ENCODE results near the gene CMTM3.

CMTM3 gene

GRCh38 chr16:66653581-66654350 lies 49.3 kb downstream of the CMTM3 start:
- TF ChIP-seq ZFX (IDR thresholded peaks at IDR 0.05; ENCODE audit: borderline replicate concordance) (no peak), CTCF (IDR thresholded peaks at IDR 0.05) (no peak)
- H3K27ac ChIP-seq, result no peak overlapping the region

GRCh38 chr16:66656547-66656946 lies 52.0 kb downstream of the CMTM3 start:
- no peak for TF ChIP-seq ZFX (IDR thresholded peaks at IDR 0.05; ENCODE audit: borderline replicate concordance)
- no peak for TF ChIP-seq CTCF (IDR thresholded peaks at IDR 0.05)
- H3K27ac ChIP-seq, result no peak overlapping the region

GRCh38 chr16:66658143-66658859 lies 53.8 kb downstream of the CMTM3 start:
- no peak overlapping the region for H3K27ac ChIP-seq
- TF ChIP-seq ZFX (IDR thresholded peaks at IDR 0.05; ENCODE audit: borderline replicate concordance) (no peak), CTCF (IDR thresholded peaks at IDR 0.05) (no peak)

- no peak overlapping the region for H3K27ac ChIP-seq
- TF ChIP-seq CTCF (IDR thresholded peaks at IDR 0.05) (no peak), ZFX (IDR thresholded peaks at IDR 0.05; ENCODE audit: borderline replicate concordance) (no peak)
Measured at GRCh38 chr16:66658860-66659190, 54.3 kb downstream of the CMTM3 start.

GRCh38 chr16:66660422-66661209 lies 56.1 kb downstream of the CMTM3 start:
- TF ChIP-seq ZFX (IDR thresholded peaks at IDR 0.05; ENCODE audit: borderline replicate concordance), result no peak
- TF ChIP-seq CTCF (IDR thresholded peaks at IDR 0.05), result no peak
- peak overlapping the region; percentile 48 for H3K27ac ChIP-seq

- peak overlapping the region; percentile 48 for H3K27ac ChIP-seq
- TF ChIP-seq ZFX (IDR thresholded peaks at IDR 0.05; ENCODE audit: borderline replicate concordance) (no peak), CTCF (IDR thresholded peaks at IDR 0.05) (no peak)
Measured at GRCh38 chr16:66661210-66661560, 56.7 kb downstream of the CMTM3 start.

GRCh38 chr16:66661671-66662346 lies 57.3 kb downstream of the CMTM3 start:
- H3K27ac ChIP-seq, result peak overlapping the region; percentile 48; the same call in 1 of the 2 replicates
